HG03066 (cell line): ENCODE data around the gene SDC1.
"Not testable (repeated sequence)": the region's sequence is repeated elsewhere in the genome, so short reads cannot be mapped to it uniquely, and the experiment has no call there.

Experiments used
- ATAC-seq: cut with Tn5 transposase; IDR thresholded peaks from one replicate; pipeline ENCODE4 v1.9.1; 2021; ENCODE audit warnings: low read depth; ENCODE audit not compliant: unreplicated experiment

SDC1 gene

DNA sequence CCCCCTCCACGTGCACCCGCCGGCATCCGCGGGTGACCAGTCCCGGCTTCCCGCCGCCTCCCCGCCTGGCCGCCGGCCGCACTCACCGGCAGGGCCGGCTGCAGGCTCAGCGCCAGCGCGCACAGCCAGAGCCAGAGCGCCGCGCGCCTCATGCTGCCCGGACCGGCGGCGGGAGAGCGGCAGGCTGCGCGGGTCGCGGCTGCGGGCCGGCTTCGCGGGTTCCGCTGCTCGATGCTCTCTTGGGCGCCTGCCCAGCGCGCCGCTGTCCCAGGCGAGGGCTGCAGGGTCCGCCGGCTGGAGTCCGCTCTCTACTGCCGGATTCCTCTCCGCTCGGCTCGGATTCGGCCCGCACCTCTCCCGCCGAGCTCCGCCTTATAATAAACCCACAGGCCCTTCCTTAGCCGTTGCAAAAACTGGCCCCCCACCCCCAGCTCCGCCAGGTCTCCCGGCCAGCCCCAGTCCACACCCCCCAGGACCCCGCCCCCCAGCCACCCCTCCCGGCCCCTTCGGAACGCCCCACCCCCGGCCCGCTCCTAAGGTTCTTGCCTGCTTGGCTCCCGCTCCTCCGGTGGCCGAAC lies at the start of gene SDC1:
Gene SDC1 (minus strand): TSS at position 415 of the 578 bp plus-strand sequence. CDS start 263 bp downstream, at position 152.
- peak; percentile 20 for ATAC-seq

GRCh38 chr2:20273042-20273441 lies 48.1 kb upstream of the SDC1 start:
- no peak for ATAC-seq

- not testable (repeated sequence) for ATAC-seq
Measured at GRCh38 chr2:20268317-20268716, 43.4 kb upstream of the SDC1 start.

GRCh38 chr2:20267529-20267928 lies 42.6 kb upstream of the SDC1 start:
- ATAC-seq = no peak

DNA sequence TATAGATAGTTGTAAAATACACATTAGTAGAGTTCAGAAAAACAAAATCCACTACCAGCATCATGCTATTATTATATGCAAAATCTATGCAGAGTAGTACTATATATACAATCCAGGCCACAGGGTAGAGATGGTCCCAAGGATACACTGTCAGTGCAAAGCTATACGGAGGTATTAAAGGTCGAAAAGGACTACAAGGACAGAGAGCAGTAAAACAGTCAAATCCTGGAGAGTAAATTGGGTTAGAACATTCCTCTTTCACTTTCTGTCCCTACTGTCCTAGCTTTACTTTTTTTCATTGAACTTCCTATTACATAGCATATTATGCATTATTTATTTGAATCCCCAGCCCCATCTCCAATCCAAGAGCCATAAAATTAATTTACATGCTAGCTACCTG lies 39.7 kb upstream of the SDC1 start:
- ATAC-seq = no peak

GRCh38 chr2:20257411-20257810 lies 32.5 kb upstream of the SDC1 start:
- ATAC-seq = no peak

GRCh38 chr2:20254731-20255130 lies 29.8 kb upstream of the SDC1 start:
- no peak for ATAC-seq

GRCh38 chr2:20250436-20250835 lies 25.5 kb upstream of the SDC1 start:
- ATAC-seq = no peak

DNA sequence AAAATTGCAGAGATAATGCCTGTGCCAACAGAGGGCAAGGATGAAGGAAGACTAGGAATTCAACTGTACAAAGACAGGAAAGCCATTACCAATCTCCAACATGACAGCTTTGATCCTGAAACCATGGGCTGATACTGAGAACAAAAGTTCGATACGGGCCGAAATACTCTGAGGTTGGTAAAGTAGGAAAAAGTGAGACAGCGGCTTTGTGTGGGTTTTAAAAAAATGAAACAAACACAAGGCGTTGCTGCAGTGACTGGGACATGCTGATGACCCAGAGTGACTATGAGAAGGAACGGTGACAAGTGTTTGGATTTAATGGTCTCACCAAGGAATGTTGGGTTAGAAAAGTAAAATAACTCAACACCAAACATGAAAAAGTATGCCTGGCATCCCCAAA lies 24.2 kb upstream of the SDC1 start:
- ATAC-seq = no peak

- ATAC-seq = no peak
Measured at GRCh38 chr2:20247084-20247483, 22.2 kb upstream of the SDC1 start.

DNA sequence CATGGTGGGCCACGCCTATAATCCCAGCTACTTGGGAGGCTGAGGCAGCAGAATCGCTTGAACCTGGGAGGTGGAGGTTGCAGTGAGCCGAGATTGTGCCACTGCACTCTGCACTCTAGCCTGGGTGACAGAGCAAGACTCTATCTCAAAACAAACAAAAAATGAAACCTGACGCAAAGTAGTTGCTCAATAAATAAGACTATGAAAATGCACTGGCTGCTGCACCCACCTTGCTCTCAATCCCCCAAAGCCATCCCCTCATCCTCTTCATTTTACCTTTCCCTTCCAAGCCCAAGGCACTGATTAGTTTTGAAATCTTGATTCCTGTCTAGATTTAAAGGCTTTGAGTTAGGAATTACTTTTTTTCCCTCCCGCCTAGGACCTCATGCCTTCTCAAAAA lies 18.7 kb upstream of the SDC1 start:
- not testable (repeated sequence) for ATAC-seq

DNA sequence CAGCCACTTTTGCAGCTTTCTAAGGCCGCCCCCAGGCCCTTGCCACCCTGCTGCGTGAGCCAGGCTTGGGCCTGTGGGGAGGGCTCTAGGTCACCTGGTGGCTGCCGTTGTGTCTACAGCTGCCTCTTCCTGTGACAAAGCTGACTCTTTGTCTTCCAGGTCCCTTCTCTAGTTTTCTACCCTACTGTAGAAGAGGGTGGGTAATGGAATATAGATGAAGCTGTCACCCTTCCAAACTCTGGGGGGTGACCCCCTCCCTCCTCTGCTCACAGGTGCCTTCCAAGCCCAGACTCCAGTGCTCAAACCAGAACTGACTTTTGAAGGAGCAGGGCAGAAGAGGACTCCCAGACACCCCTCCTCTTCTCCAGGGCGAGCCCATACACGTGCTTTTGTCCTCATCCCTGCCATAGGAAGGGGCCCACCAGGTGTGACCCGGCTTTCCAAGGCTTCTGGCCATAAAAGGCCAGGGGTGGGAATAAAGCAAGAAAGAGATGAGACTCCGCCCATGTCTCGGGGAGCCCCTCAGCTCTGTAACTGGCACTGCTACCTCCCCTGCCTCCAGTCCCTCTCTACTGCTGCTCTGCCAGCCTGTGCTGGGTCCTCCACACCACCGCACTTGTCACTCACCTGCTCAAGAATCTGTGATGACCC lies 17.9 kb upstream of the SDC1 start:
- no peak for ATAC-seq

DNA sequence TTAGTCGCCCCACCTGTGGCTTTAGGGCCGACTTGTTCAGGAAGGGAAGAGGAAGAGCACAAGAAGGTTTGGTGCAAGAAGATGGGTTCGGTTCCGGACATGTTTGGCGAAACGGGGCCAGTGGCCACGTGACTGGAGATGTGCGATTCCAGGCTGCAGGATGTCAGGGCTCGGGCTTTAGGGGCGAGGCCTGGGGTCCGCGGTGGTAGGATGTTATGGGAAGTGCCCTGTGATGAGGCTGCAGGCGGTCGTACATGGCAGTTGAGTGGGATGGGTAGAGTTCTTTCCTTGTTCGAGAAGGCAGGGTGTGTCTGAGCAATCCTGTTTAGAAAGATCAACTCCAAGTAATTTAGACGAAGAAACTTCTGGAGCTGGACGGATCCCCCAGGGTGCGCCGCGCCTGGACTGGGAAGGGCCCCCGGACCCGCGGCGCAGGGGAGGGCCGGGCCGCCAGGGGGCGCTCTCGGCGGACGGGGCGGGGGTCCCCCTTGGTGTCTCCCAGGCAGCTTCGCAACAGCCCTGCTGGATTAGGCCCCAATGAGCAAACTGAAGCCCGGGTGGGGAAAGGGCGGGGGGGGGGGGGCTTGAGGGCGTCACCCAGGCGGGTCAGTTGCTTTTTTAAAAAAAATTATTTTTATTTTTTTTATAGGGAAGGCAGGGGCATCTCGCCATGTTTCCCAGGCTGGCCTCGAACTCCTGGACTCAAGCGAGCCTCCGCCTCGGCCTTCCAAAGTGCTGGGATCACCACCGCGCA lies 17.2 kb upstream of the SDC1 start:
- ATAC-seq = no peak

GRCh38 chr2:20240291-20240690 lies 15.4 kb upstream of the SDC1 start:
- ATAC-seq = not testable (repeated sequence)

DNA sequence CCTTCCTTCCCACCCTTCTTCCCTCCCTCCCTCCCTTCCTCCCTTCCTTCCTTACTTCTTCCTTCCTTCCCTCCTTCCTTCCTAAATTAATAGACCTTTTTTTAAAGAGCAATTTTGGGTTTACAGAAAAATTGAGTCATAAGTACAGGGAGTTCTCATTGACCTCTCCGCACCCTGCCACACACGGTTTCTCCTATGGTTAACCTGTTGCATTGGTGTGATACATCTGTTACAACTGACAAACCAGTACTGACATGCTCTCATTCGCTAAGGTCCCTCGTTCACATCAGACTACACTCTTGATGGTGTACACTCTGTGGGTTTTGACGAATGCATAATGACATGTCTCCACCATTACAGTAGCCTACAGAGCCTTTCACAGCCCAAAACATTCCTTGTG lies 11.6 kb upstream of the SDC1 start:
- ATAC-seq = no peak

GRCh38 chr2:20235655-20236305 lies 10.8 kb upstream of the SDC1 start:
- ATAC-seq = no peak

DNA sequence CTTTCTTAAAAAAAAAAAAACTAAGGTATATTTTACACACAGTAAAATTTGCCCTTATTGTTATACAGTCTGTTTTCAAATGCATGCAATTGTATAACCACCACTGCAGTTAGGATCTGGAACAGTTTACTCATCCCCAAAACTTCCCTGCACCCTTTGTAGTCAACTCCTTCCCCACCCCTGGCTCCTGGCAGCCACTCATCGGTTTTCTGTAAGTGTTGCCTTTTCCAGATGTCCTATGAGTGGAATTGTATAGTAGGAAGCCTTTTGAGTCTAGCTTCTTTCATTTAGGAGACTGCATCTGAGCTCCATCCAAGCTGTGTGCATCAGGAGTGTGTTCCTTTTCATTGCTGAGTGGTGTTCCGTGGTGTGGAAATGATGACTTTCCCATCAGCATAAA lies 9.7 kb upstream of the SDC1 start:
- ATAC-seq = not testable (repeated sequence)

- ATAC-seq = no peak
Measured at GRCh38 chr2:20232837-20233207, 7.9 kb upstream of the SDC1 start.

- no peak for ATAC-seq
Measured at GRCh38 chr2:20231598-20232026, 6.7 kb upstream of the SDC1 start.

DNA sequence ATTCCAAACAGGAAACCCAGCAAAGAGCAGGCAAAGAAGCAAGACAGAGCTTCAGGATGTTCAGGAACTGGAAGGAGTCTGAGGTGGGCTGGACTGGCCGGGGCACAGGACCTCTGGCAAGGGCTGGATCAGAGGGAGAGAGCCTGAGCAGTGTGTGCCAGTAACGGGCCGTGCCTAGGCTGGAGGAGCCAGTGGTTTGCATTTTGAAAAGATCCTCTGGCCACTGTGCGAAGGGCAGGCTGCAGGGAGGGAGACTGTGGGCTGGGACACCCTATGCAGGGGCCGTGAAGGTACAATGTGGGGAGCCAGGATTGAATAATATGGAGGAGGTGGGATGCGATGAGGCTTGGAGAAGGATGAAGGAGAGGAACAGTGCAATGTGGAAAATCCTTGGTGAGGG lies 6.2 kb upstream of the SDC1 start:
- no peak for ATAC-seq

DNA sequence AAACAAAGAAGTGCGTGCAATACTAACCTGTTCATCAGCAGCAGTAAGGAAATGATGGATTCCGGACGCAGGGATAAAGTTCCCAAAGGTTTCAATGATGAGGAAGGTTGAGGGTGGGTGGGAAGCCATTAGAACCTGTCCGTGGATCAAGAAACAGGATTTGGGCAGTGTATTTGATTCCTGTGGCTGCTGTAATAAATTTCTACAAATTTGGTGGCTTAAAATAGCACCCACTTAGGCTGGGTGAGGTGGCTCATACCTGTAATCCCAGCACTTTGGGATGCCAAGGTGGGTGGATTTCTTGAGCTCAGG lies 5.1 kb upstream of the SDC1 start:
- no peak for ATAC-seq
